Lower lobe of right lung (tissue), 2 donors: ENCODE measurements around the gene ZNF148. TPM values are rescaled to one million over a fixed set of nuclear protein-coding genes. Genes with fewer than 3 reads are reported as not detected.

Experiments
- ATAC-seq, 2 donors: fragments of 200-7000 bp; cut with Tn5 transposase; one replicate each; pipeline ENCODE4 v1.9.1; 2020 to 2022; ENCODE audit warnings: mild to moderate bottlenecking in 2 of 2, moderate library complexity in 2 of 2
- DNase-seq: peaks from one replicate; pipeline ENCODE4 v3.0.0-alpha.2; 2020
- H3K27ac ChIP-seq: fragments of 200-600 bp; one replicate; pipeline ENCODE4 v1.8.0; 2022
- H3K27me3 ChIP-seq: fragments of 200-600 bp; one replicate; pipeline ENCODE4 v1.8.0; 2022; ENCODE audit warnings: low read depth
- H3K36me3 ChIP-seq: fragments of 200-600 bp; one replicate; pipeline ENCODE4 v1.8.0; 2022; ENCODE audit warnings: mild to moderate bottlenecking
- H3K4me1 ChIP-seq: fragments of 200-600 bp; one replicate; pipeline ENCODE4 v1.8.0; 2022
- H3K4me3 ChIP-seq: fragments of 200-600 bp; one replicate; pipeline ENCODE4 v1.8.0; 2022; ENCODE audit warnings: mild to moderate bottlenecking
- H3K9me3 ChIP-seq: fragments of 200-600 bp; one replicate; pipeline ENCODE4 v1.8.0; 2022
- CTCF ChIP-seq: fragments of 200-600 bp; IDR thresholded peaks from one replicate; pipeline ENCODE4 v1.8.0; 2022; ENCODE audit warnings: antibody characterized with exemption, mild to moderate bottlenecking
- intact Hi-C: fragments of 100-400 bp; cut with DNase I; formaldehyde crosslinking; loops from one replicate; pipeline ENCODE4 v1.11.0; 2022
- total RNA-seq: library from RNA; stranded (reverse); fragmentation: NEBNext Ultra II Directional; extraction: Animal tissue kit (Norgen Biotek cat#: 25700); gene quantifications from one replicate; pipeline ENCODE4 v1.2.1, GENCODE V29; 2021
- donor health status: DM: no; HTN: yes; CAD: no; lungs with severe emphysema.

The ZNF148 gene
- total RNA-seq, 1 donor from 2014 or later: 48.2 TPM

GRCh38 chr3:125266971-125267370 lies 108.2 kb downstream of the ZNF148 start:
- no peak overlapping the region for H3K4me3 ChIP-seq

GRCh38 chr3:125262161-125262560 lies 113.0 kb downstream of the ZNF148 start:
- TF ChIP-seq CTCF: no peak
- H3K36me3 ChIP-seq: peaks cover 7% of the 10 kb centered on the region
- ATAC-seq (no peak), DNase-seq (no peak)
- H3K27ac ChIP-seq: no peak overlapping the region
- no peaks in the 10 kb centered on the region for H3K27me3 ChIP-seq
- H3K4me3 ChIP-seq: no peak overlapping the region
- H3K9me3 ChIP-seq: no peaks in the 10 kb centered on the region
- no peaks in the 10 kb centered on the region for H3K4me1 ChIP-seq
- intact Hi-C loops: no loop called here

More at GRCh38 chr3:125266971-125267370, 108.2 kb downstream of the ZNF148 start:
- Histone ChIP-seq H3K4me1 (no peaks in the 10 kb centered on the region), H3K27ac (no peak overlapping the region), H3K9me3 (no peaks in the 10 kb centered on the region), H3K27me3 (no peaks in the 10 kb centered on the region), H3K36me3 (peaks cover 19% of the 10 kb centered on the region)
- ATAC-seq (no peak), DNase-seq (no peak)
- TF ChIP-seq CTCF: no peak
- intact Hi-C loops: no loop called here

GRCh38 chr3:125261031-125261430 lies 114.1 kb downstream of the ZNF148 start:
- no peaks in the 10 kb centered on the region for H3K9me3 ChIP-seq
- no peaks in the 10 kb centered on the region for H3K27me3 ChIP-seq
- H3K4me3 ChIP-seq: no peak overlapping the region
- DNase-seq: no peak
- H3K27ac ChIP-seq: no peak overlapping the region
- H3K4me1 ChIP-seq: no peaks in the 10 kb centered on the region
- TF ChIP-seq CTCF: no peak
- no peak for ATAC-seq
- intact Hi-C loops: no loop called here
- peaks cover 7% of the 10 kb centered on the region for H3K36me3 ChIP-seq

GRCh38 chr3:125260158-125260557 lies 115.0 kb downstream of the ZNF148 start:
- intact Hi-C loops: no loop called here
- H3K27me3 ChIP-seq: no peaks in the 10 kb centered on the region
- H3K36me3 ChIP-seq: peaks cover 7% of the 10 kb centered on the region
- ATAC-seq: no peak
- H3K27ac ChIP-seq: no peak overlapping the region
- H3K4me1 ChIP-seq: no peaks in the 10 kb centered on the region
- no peaks in the 10 kb centered on the region for H3K9me3 ChIP-seq
- no peak overlapping the region for H3K4me3 ChIP-seq
- no peak for DNase-seq
- no peak for TF ChIP-seq CTCF

- DNase-seq (no peak), ATAC-seq (no peak)
- no peak overlapping the region for H3K27ac ChIP-seq
- H3K4me1 ChIP-seq: no peaks in the 10 kb centered on the region
- no peaks in the 10 kb centered on the region for H3K9me3 ChIP-seq
- no peaks in the 10 kb centered on the region for H3K27me3 ChIP-seq
- TF ChIP-seq CTCF: no peak
- intact Hi-C loops: no loop called here
- no peak overlapping the region for H3K4me3 ChIP-seq
- H3K36me3 ChIP-seq: no peaks in the 10 kb centered on the region
Observed at GRCh38 chr3:125257536-125257935, 117.6 kb downstream of the ZNF148 start.

- H3K27ac ChIP-seq: no peak overlapping the region
- no peak for TF ChIP-seq CTCF
- H3K36me3 ChIP-seq: no peaks in the 10 kb centered on the region
- no peak overlapping the region for H3K4me3 ChIP-seq
- no peak for DNase-seq
- no peak for ATAC-seq
- H3K9me3 ChIP-seq: no peaks in the 10 kb centered on the region
- intact Hi-C loops: no loop called here
- no peaks in the 10 kb centered on the region for H3K4me1 ChIP-seq
- no peaks in the 10 kb centered on the region for H3K27me3 ChIP-seq
Observed at GRCh38 chr3:125256675-125257074, 118.5 kb downstream of the ZNF148 start.
